HG03175 (cell line): ENCODE data around the gene MLLT6.

Source experiments
- ATAC-seq: cut with Tn5 transposase; IDR thresholded peaks from one replicate; pipeline ENCODE4 v1.9.1; 2021; ENCODE audit warnings: mild to moderate bottlenecking, moderate library complexity; ENCODE audit not compliant: unreplicated experiment

MLLT6 gene

DNA sequence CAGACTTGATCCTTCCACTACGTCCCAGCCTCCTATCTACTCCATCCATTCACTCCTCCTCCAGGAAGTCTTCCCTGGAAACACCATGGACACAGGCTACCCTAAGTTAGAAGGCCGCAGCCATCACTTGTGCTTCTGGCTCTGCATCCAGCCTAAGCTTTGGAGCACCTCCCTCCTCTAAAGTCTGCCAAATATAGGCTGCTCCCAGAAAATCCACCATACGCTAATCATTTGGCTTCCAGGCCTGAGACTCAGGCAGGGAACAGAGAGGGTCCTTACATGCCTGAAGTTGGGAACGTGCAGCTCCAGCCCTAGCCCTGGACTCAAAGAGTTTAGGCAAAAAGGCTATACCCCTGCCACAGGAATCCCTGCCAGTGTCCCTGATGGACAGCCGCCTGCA lies 36.4 kb downstream of the MLLT6 start:
- no peak for ATAC-seq

DNA sequence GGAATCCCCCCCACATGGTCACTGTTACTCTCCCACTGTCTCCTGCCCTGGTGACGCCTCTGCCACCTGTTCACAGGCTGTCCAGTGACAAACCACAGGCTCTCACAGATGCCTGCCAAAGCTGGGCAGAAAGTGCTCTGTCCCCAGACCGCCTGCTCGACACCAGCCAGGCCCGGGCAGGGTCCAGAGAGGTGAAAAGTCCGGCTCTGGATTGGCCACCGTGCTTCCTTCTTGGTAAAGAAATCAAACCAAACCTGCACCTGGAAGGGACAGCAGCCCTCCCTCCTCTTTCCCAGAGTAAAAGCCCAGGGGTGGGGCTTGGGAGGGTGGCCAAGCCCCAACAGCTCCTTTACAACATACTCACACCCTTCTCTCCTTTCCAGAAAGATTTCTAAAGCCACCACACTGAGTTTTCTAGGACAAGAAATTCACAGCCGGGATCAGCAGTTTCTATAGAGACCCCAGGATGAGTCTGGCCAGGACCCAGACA lies 36.9 kb downstream of the MLLT6 start:
- ATAC-seq, result no peak

DNA sequence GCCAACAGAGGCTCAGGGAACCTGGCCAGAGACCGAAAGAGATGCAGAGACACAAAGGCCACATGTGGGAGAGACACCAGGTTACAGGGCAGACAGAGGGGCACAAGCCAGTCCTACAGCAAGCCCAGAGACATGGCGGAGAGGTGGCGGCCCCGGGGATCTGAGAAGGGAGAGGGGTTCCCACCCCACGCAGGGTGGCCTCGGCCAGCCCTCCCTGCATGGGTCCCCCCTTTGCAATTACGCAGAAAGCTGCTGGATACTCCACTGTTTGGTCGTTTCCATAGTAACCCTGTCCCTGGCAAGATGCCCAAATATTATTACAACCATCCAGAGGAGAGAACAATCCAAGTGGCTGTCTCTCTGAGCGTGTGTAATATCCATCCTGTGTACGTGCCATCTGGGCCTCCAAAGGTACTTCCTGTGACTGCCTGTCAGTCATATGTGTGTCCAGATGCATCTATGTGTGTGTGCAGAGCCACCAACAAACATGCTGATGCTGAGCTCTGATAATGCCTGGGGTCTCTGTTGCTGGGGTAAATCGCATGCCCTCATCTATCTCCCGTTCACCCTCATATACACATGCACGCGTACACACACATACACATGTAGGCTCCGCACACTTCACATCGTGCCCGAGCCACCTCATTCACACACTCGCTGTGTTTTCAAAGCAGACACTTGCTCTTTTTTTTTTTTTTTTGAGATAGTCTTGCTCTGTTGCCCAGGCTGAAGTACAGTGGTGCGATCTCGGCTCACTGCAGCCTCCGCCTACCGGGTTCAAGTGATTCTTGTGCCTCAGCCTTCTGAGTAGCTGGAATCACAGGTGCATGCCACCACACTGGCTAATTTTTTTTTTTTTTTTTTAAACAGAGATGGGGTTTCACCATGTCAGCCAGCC lies 37.6 kb downstream of the MLLT6 start:
- ATAC-seq, result no peak

DNA sequence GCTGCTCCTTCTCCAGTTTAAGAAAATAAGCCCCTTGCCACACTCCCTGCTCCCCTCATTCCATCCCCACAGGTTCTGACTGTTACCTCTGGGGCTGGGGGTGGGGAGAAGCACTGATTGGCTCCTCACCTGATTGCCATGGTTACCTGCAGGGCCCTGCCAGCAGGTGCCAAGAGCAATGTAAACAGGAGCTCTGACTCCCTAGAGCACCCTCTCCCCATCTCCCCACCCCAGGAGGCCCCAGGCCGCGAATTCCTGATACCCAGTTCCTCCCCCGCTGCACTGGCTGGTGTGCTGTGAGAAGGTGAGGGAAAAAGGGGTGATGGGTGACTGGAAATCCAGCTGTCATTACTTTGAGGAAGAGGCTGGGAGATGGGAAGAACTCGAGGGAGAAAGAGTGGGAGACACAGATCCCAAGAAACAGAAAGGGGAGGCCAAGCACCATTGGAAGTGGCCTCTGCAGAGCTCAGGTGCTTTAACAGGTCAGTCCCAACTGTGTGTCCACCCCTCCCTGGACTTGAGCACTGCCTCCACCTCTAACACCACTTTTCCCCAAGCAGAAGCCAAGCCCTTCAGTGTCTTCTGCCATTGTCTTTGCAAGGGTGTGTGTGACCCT lies 38.6 kb downstream of the MLLT6 start:
- no peak for ATAC-seq

DNA sequence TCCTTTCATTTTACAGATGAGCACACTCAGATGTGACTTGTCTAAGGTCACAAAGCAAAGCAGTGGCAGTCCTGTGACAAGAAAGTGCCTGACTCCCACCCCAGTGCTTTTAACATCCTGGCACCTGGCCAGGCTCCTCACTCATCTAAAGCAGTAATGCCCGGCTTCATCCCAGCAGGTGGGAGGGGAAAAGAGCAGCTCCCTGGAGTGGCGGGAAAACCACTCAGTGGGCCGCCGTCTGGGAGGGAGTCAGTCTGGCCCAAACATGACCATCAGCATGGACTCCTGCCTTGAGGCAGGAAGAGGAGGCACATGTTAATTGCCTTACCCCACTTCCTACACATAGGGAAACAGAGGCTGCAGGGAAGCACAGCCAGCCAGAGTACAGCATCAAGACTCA lies 40.5 kb downstream of the MLLT6 start:
- no peak for ATAC-seq

DNA sequence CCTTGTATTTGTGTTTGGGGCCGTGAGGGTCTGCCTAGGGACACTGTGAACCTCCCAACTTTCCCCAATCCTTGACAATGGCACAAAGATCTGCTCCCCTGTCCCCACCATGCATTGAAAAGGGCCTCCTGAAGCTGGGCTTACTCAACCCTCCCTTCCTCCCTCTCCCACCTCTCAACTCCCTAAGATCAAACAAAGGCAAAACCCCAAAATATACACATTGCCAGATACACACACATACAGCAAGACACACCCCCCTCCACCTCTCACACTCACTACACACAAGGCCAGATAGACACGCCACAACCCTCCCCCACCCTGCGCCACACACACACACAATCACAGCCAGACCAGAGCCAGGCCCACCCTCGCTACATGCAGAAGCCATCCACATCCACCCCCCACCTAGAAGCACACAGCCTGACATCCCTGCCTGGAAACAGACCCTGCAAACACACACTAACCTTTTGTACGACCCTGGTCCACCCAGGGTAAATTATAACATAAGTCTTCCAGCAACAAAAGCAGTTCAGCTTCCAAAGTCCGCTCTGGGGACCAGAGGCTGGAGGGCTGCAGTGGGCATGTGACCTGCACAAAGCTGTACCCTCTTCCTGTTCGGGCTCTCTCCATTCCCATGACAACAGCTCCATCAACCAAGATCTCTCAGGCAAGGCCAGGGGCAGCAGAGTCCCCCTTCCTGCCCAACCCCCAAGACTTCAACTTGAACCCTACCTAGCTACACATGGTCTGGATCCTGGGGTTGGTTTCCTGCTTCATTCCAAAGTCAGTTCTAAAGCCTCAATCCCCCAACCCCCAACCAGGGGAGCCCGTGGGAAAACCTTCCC lies 41.2 kb downstream of the MLLT6 start:
- no peak for ATAC-seq

DNA sequence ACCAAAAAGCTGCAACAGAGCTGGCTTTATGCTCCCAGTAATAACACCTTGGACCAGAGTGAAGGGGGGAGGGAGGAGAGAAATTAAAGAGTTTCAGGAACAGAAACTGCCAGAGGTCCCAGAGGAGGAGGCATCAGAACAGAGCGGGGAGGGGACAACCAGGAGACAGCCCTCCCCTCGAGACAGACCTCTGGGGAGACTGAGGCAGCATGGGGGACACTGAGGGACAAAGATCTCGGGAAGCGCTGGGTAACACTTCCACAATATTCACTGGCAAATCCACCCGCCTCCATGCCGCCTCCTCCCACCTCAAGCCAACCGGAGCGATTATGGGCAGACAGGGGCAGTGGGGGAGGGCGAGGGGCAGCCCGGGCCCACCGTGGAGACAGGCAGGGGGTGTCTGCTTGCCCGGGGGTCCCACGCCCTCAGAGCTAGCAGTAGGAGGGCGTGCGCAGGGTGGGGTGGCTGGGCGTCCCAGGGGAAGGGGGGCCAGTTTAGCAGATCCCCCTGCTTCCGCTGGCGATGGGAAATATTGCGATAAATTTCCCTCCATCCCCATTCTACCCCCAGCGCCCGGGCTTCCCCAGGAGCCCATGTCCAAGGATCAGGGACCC lies 41.9 kb downstream of the MLLT6 start:
- no peak for ATAC-seq

DNA sequence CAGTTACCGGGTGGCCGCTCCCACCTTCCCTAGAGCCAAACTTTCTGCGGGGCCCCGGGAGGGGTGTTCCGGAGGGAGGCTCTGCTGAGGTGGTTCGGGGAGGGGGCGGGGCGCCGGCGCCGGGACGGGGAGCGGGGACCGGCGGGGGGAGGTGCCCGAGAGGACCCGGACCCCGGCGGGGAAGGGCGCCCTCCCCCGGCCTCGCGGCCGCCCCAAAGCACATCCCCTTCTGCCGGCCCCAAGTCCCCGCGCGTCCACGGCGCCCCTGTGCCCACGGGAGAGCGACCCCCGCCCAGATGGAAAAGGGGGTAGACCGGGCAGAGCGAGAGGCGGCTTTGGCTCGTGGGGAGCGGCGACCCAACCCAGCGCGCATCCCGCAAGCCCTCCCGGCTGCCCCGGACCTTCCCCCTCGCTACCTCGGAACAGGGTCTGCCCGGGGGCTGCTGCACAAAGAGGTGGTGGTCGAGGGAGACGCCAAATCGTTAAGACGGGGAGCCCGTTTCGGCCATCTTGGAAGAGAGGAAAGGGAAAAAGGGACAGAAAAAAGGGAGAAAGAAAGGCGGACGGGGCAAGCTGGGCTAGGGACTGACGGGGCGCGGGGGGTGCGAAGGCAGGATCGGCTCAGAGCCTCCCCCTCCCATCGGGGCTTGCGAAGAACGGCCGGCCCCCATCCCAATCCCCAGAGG lies 42.5 kb downstream of the MLLT6 start:
- ATAC-seq, result no peak

DNA sequence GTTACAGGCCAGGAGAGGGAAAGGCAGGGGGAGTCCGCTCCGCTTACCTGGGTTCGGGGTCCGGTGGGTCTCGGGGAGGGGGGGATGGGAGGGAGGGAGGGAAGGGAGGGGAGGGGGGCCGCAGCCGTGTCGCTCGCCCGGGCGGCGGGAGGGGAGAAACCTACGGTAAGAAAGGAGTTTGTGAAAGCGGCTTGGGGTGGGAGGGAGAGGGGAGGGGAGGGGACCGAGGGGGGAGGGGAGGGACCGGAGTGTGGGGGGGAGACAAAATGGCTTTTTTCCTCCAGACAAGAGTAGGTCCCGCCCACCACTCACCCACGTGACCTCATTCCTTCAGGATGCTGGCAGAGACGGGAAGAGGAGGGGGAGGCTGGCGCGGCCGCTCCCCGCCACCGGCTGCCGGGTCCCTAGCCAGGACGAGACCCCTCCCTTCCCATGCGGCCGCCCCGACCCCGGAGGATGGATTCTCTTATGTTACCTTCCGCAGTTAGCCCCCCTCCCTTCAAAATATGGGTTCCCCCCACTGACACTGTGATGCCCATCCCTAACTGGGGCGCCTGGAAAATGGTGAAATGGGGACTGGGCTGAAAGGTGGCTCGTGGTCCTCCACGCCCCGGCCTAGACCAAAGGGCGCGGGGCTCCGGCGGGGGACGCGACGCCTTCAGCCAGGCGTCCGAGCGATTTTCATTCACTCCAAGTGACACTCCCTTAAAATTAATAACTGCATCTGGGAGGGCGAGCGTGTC lies 43.2 kb downstream of the MLLT6 start, which contains the start of gene PCGF2:
Gene PCGF2, minus strand, starts transcription at position 188 of the 743 bp plus-strand sequence. CDS start 7,934 bp downstream, outside the sequence.
- no peak for ATAC-seq

DNA sequence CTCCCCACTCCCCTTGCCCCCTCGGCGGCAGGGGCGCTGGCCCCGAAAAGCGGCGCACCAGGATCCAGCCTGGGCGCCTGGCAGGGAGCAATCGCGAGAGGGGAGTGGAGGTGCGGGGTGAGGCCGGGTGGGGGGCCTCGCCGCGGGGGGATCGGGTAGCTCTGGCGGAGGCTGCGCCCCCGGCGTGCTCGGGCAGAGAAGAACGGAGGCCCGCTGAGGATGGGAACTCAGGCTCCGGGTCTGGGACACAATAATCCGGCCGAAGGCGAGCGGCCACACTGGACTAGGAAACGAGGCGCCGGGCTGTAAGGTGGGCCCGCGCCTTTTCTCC lies 43.8 kb downstream of the MLLT6 start:
- no peak for ATAC-seq

DNA sequence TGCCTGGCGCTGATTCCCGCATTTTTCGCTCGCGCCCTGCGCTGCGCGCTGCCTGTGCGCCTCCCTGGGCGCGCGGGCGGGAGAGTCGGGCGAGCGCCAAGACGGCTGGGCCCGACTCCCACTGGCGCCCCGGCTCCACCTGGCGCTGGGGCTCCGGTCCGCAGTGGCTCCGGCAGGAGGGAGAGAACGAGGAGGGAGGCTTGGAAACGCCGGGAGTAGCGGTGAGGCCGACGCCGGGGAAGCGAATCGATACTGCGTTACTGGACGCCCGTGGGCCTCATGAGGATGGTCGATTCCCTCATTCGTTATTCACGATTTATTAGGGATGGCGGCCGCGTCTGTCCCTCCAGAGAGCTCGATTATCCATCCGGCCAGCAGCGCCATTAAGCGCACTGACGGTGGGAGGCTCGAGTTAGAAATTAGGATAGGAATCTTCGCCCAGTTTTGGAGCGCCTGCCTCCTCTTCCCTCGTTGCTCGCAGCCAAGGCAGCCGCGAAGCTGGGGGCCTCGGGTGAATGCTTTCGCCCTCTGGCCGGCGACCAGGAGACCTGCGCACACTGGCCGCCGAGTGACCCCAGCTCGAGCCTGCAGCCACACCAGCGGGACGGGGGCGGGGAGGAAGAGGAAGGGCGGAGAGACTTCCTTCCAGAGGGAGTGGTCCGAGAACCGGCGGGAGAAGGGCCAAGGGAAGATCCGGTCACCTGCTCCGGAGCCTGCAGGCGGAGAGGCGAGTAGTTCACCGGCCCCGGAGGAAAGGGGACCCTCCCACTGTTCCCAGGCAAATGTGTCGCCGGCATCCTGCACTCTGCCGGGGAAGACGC lies 44.4 kb downstream of the MLLT6 start:
- ATAC-seq, result no peak

DNA sequence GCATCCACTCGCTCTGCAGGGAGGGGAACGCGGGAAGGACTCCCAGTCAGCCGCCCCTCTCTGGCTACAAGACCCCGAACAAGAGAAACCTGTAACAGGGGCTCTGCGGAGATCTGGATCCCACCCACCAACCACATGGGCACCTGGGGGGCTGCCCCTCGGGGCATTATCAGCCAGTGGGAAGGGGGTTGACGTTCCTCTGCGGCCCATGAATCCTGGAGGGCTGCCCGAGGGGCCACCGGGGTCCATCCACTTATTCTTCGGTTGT lies 44.9 kb downstream of the MLLT6 start:
- ATAC-seq, result no peak

DNA sequence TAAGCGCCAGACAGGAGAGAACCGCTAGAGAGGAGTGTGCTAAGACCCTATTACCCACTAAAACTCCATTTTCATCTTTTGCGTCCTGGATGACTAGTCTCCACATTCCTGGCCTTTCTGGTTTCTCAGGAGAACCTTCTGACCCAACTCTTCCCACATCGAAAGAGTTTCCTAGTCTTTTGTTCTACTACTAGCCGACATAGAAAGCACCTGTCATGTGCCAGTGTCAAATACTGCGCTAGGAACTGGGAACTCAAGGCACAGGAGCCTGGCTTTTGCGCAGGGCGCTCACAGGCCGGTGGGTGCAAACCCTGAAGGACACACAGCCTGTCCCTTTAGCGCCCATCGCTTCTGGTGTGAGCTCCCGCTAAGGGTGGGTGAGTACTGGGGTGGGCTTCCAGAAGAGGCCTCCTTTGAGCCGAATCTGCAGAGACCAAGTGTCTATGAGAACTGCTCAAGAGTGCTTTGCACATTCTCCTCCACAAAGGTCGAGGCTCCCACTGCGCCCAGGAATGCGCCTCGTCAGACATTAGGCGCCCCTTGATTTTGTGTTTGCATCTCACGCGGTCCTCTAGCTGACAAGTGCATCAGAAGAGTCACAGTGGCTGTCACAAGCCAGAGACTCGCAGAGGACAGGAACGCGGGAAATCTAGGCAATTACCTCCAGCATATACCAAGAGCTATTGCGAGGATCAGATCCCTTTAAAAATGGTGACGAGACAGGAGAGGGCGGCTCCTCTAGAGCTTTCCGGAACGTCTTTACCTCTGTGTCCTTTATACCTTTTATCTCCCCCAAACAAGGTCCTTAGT lies 45.4 kb downstream of the MLLT6 start:
- ATAC-seq, result no peak

DNA sequence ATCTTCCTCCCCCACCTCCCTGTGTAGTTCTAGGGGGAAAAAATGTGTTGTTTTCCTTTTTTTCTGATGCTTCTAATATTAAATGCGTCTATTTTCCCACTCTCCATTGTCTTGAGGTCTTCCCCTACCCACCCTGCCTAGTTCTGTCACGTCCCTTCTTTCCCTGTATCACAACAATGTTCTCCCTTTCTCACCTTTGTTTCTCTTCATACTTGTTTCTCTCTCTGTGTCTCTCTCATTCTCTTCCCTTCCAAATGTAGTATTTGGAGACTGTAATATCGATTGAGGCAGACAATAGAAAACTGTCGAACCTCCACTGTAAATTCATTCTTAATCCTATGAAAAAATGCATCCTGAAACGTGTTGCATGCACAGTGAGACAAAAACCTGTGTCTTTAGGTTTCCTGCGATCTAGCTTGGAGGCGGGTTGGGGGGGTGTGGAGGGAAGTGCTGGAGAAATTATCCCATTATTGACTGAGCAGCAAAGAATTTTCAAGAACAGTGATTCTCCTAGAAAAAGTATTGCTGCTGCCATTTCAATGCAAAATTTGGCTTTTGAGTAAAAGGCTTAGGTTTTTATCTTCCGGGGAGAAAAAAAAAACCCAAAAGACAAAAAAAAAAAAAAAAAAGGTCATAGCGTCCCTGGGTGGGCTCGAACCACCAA lies 46.2 kb downstream of the MLLT6 start:
- no peak for ATAC-seq

DNA sequence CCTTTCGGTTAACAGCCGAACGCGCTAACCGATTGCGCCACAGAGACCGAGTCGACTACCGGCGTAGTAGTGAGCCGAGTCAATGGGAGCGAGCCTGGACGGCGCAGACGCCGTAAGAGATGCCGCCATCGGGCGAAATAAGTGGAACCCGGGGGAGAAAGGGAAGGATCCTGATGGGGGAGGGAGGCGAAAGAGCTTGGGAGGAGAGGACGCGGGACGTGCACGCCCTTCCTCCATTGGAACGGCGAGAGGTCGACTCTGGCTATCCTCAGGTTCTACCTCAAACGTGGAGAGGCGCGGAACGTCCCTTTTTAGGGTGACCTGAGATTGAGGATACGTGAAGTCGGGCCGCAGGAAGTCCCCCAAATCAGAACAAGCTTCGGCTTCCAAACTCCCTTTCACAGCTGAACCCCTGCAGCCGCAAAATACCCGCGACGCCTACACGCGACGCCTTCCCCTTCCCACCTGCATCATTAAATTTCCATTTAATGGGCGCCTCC lies 46.8 kb downstream of the MLLT6 start:
- peak; percentile 1 for ATAC-seq

DNA sequence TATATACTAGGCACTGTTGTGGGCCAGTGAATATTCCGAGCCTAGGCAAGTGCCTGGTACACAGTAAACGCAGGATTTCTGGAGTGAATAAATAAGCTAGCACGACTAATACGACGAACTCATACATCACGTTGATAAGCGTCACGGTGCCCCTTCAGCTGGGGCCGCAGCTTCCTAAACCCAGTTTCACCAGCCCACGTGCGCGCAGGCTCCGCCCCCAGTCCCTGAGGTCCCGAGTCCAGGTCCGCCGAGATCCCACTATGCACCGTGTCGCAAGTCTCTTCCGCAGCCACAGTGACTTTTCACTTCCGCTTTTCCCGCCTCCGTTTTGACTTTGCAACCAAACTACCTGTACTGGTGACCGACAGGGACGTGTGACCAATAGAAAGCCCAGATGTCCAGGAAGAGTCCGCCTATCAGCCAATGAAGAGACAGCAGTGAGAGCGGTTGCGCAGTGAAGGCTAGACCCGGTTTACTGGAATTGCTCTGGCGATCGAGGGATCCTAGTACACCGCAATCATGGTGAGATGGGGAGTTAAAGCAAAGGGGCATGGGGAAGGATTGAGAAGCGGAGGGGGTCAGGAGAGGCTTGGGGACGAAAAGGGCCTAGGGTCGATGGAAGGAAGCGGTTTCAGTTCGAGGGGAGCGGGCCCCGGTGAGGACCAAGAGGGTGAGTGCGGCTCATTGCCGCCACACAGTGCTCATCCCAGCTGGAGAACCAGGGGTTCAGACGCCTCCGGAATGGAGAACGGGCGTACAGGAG lies 47.4 kb downstream of the MLLT6 start, which contains the start of gene PSMB3:
Gene PSMB3, plus strand, starts transcription at position 434 of the 763 bp plus-strand sequence. Its CDS starts 86 bp downstream, at position 520.
- peak; percentile 80 for ATAC-seq

DNA sequence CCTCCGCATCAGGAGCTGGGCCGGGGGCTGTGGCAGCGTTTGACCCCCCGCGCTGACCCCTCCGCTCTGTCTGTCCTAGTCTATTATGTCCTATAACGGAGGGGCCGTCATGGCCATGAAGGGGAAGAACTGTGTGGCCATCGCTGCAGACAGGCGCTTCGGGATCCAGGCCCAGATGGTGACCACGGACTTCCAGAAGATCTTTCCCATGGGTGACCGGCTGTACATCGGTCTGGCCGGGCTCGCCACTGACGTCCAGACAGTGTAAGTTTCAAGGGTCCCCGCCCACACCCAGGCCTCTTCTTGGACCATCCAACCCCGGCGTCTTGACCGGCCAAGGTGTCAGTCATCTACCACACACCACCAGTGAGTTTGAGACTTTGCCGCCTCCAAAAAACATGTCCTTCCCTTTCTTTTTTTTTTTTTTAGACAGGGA lies 48.0 kb downstream of the MLLT6 start:
- ATAC-seq, result no peak
